HG03432 (cell line): ENCODE measurements around the gene ZNF2.

Experiments
- ATAC-seq: cut with Tn5 transposase; IDR thresholded peaks from one replicate; pipeline ENCODE4 v1.9.1; 2021; ENCODE audit warnings: mild to moderate bottlenecking, moderate library complexity; ENCODE audit not compliant: unreplicated experiment

ZNF2 gene

GRCh38 chr2:95204396-95204795 is 38.8 kb downstream of the ZNF2 start:
- no peak for ATAC-seq

- no peak for ATAC-seq
These were observed 40.5 kb downstream of the ZNF2 start for GRCh38 chr2:95206096-95206495.

DNA sequence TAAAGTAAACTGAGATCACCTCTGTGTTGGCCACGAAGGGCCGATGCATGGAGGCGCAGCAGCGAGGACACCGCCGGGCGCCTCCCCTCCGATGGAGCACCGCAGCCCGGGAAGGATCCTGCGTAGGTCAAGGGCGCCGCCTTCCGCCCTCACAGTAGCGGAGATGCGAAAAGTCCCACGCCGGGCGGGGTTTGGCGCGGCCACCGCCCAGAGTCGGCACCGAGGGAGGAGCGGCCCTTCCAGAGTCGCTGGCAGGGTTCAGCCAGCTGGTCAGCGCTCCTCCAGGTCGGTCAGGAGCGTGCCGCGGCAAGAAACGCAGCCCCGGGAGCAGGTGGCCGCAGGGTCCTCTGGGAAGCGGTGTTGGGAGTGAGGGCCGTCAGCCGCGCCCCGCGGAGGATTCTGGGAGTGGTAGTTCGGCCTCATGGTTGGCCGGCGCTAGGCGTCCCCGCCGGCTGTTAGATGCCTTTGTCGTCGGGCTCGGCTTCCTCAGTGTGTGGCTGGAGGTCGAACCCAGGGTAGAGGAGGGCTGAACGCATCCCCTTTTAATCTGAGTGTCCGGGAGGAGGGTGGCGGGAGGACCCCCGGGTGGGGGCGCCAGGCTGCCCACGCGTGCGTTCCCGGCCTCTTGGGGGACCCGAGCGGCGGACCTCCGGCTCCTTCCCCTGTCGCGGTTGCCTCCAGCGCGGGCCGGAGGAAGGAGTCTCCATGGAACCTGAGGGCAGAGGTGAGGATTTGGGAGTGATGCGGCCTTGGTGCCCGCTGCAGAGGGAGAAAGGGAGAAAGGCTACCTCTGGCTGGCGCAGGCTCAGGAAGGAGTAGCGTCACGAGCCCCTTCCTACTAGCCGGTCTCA is 41.7 kb downstream of the ZNF2 start, which contains the start of gene ZNF892:
Gene ZNF892 (plus strand): TSS at position 411 of the 851 bp plus-strand sequence. CDS start 295 bp downstream, at position 706.
- peak; percentile 98 for ATAC-seq

GRCh38 chr2:95208106-95208505 is 42.5 kb downstream of the ZNF2 start:
- no peak for ATAC-seq

DNA sequence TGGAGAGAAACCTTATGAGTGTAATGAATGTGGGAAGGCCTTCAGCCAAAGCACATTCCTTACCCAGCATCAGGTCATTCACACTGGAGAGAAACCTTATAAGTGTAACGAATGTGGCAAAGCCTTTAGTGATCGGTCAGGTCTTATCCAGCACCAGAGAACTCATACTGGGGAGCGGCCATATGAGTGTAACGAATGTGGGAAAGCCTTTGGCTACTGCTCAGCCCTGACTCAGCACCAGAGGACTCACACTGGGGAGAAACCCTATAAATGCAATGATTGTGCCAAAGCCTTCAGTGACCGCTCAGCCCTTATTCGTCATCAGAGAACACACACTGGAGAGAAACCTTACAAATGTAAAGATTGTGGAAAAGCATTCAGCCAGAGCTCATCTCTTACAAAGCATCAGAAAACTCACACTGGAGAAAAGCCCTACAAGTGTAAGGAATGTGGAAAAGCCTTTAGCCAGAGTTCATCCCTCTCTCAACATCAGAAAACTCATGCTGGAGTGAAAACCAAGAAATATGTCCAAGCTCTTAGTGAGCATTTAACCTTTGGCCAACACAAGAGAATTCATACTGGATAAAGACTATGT is 49.5 kb downstream of the ZNF2 start:
- ATAC-seq = no peak

GRCh38 chr2:95220449-95220848 is 54.8 kb downstream of the ZNF2 start:
- ATAC-seq = no peak

- ATAC-seq = no peak
These were observed 60.0 kb downstream of the ZNF2 start for GRCh38 chr2:95225658-95226057.

- no peak for ATAC-seq
These were observed 66.1 kb downstream of the ZNF2 start for GRCh38 chr2:95231723-95232122.

DNA sequence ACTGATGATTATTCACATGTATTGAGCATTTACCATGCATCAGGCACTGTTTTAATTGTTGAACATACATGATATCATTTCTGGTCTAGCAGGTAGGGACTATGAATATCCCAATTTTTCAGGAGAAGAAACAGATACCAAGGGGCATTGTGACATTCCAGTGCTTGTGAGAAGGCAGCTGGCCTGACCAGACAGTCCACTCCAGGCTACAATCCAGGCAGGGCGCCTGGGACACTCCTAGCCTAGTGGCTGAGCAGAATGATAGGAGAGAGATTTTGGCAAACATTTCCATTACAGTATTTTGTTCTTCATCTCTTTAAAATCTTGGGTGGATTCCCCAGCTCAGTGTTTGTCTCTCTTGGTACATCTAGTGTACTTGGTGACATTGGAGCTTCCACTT is 66.6 kb downstream of the ZNF2 start:
- no peak for ATAC-seq
